Karpas-422 (cell line): ENCODE data around the gene MRPL42. TPM values are rescaled to one million over a fixed set of nuclear protein-coding genes. Genes with fewer than 3 reads are reported as not detected.

Experiments used
- DNase-seq: peaks from one replicate; pipeline ENCODE4 v3.0.0-alpha.2; 2015
- H2AFZ ChIP-seq: fragments of 200-600 bp; sonication (generic); 2 replicates; pipeline ENCODE4 v1.6.1; 2014; ENCODE audit warnings: antibody characterized with exemption, low read length, mixed read lengths
- H3K27ac ChIP-seq: fragments of 200-600 bp; sonication (generic); 2 replicates; pipeline ENCODE4 v1.5.1; 2014; ENCODE audit warnings: mild to moderate bottlenecking, low read length, moderate library complexity
- H3K27me3 ChIP-seq: fragments of 200-600 bp; sonication (generic); 2 replicates; pipeline ENCODE4 v1.6.1; 2014; ENCODE audit warnings: low read length, mixed read lengths
- H3K36me3 ChIP-seq: fragments of 200-600 bp; sonication (generic); 2 replicates; pipeline ENCODE4 v1.6.1; 2014; ENCODE audit warnings: low read length, mixed read lengths; ENCODE audit not compliant: insufficient read depth
- H3K4me1 ChIP-seq: fragments of 200-600 bp; sonication (generic); 2 replicates; pipeline ENCODE4 v1.6.1; 2014; ENCODE audit warnings: mild to moderate bottlenecking, low read length, mixed read lengths
- H3K4me2 ChIP-seq: fragments of 200-600 bp; sonication (generic); 2 replicates; pipeline ENCODE4 v1.6.1; 2014; ENCODE audit warnings: low read length, low read depth, mild to moderate bottlenecking; ENCODE audit not compliant: poor library complexity, severe bottlenecking
- H3K4me3 ChIP-seq: fragments of 200-600 bp; sonication (generic); 2 replicates; pipeline ENCODE4 v1.5.1; 2014; ENCODE audit warnings: mild to moderate bottlenecking, antibody characterized with exemption, low read length, mixed read lengths
- H3K79me2 ChIP-seq: fragments of 200-600 bp; sonication (generic); 2 replicates; pipeline ENCODE4 v1.6.1; 2014; ENCODE audit warnings: mild to moderate bottlenecking, low read length, mixed read lengths
- H3K9ac ChIP-seq: fragments of 200-600 bp; sonication (generic); 2 replicates; pipeline ENCODE4 v1.6.0; 2014; ENCODE audit warnings: low read length
- H3K9me2 ChIP-seq: fragments of 200-600 bp; sonication (generic), shearing (Covaris generic); replicated peaks from 2 replicates; pipeline ENCODE4 v1.6.0; 2014; ENCODE audit warnings: mild to moderate bottlenecking, low read length, moderate library complexity; ENCODE audit not compliant: insufficient read depth
- H3K9me3 ChIP-seq: fragments of 300-700, 200-600 bp; sonication (generic); 2 replicates; pipeline ENCODE4 v1.6.1; 2014; ENCODE audit warnings: low read length, mixed read lengths
- H4K20me1 ChIP-seq: fragments of 200-600 bp; sonication (generic); 2 replicates; pipeline ENCODE4 v1.6.1; 2014; ENCODE audit warnings: mild to moderate bottlenecking, antibody characterized with exemption, low read length, low read depth; ENCODE audit not compliant: insufficient read depth
- total RNA-seq: library from RNA; depleted of rRNA; stranded (reverse); fragments of >200 nt; shearing (Covaris generic); gene quantifications from 2 replicates; pipeline ENCODE4 v1.2.3, GENCODE V29; 2014; ENCODE audit warnings: low replicate concordance

The MRPL42 gene
- total RNA-seq, 1 experiment from 2014 or later = 131 TPM

DNA sequence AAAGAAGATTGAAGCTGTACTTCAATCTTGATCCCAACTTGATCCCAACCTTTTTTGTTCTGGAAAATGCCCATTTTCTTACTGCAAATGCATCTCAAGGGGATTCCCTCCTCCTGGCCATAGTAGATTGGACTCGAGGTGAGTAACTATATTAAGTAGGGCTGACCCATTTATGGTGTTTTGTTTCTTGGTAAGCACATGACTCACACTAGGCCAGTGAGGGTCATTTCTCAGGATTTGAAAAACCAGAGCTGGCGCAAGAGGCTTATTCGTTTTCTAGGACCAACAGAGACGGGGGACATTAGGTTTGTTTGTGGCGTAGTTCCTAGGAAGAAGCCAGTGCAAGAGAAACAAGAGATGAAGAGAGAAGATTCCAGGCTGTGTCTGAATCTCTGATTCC lies 51.4 kb downstream of the MRPL42 start:
- Histone ChIP-seq H3K4me3 (no peak overlapping the region), H3K9ac (no peak overlapping the region)

DNA sequence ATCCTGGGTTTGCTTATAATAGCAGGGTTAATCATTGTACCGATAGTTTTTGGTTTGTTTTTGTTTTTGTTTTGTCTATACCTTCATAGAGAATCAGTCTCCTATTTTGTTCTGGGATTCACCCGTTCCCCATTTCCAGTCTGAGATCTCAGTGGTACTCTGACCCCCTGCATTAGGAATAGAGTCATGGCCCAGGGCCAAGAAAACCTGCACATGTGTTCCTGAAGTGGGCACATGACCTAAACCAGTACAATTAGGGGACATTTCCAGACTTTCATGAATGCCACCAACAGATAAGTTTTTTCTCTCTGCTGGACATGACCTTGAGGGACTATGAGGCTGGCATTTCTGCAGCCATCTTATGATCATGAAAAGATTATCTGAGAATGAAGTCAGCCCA lies 52.5 kb downstream of the MRPL42 start:
- Histone ChIP-seq H3K79me2 (no peaks in the 10 kb centered on the region), H4K20me1 (no peaks in the 10 kb centered on the region), H3K4me3 (no peak overlapping the region), H3K36me3 (no peaks in the 10 kb centered on the region), H3K9ac (no peak overlapping the region), H3K27me3 (no peaks in the 10 kb centered on the region), H3K9me3 (no peaks in the 10 kb centered on the region), H3K27ac (no peak overlapping the region), H3K4me2 (no peak overlapping the region), H2AFZ (no peak overlapping the region), H3K4me1 (no peaks in the 10 kb centered on the region), H3K9me2 (no peaks in the 10 kb centered on the region)
- DNase-seq = no peak

More for the DNA sequence above, 51.4 kb downstream of the MRPL42 start:
- Histone ChIP-seq H3K27ac (no peak overlapping the region), H3K9me3 (no peaks in the 10 kb centered on the region), H3K4me2 (no peak overlapping the region), H3K27me3 (no peaks in the 10 kb centered on the region), H2AFZ (no peak overlapping the region), H3K79me2 (no peaks in the 10 kb centered on the region), H3K36me3 (no peaks in the 10 kb centered on the region), H4K20me1 (no peaks in the 10 kb centered on the region), H3K4me1 (no peaks in the 10 kb centered on the region), H3K9me2 (no peaks in the 10 kb centered on the region)
- no peak for DNase-seq

DNA sequence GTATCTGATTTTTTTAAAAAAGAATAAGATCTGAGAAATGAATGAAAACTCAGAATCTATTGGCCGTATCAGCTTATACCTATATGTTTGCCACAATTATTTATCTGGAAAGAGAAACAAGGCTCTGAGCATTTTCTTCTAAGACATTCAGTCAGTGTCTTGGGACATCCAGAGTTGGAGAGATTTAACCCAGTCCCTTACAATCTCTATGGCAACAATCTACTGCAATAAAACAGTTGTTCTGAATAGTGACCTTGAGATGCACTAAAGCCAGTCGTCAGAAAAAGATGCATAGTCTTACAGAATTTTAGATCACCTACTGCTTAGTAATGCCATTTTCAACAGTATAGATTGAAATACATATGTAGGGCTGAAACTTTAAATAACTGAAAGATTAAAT lies 53.1 kb downstream of the MRPL42 start:
- no peaks in the 10 kb centered on the region for H4K20me1 ChIP-seq
- no peaks in the 10 kb centered on the region for H3K79me2 ChIP-seq
- no peaks in the 10 kb centered on the region for H3K4me1 ChIP-seq
- no peak overlapping the region for H3K9ac ChIP-seq
- no peak overlapping the region for H2AFZ ChIP-seq
- H3K9me3 ChIP-seq = no peaks in the 10 kb centered on the region
- H3K27ac ChIP-seq = no peak overlapping the region
- no peak for DNase-seq
- H3K27me3 ChIP-seq = no peaks in the 10 kb centered on the region
- no peaks in the 10 kb centered on the region for H3K9me2 ChIP-seq
- no peak overlapping the region for H3K4me2 ChIP-seq
- no peaks in the 10 kb centered on the region for H3K36me3 ChIP-seq
- H3K4me3 ChIP-seq = no peak overlapping the region

DNA sequence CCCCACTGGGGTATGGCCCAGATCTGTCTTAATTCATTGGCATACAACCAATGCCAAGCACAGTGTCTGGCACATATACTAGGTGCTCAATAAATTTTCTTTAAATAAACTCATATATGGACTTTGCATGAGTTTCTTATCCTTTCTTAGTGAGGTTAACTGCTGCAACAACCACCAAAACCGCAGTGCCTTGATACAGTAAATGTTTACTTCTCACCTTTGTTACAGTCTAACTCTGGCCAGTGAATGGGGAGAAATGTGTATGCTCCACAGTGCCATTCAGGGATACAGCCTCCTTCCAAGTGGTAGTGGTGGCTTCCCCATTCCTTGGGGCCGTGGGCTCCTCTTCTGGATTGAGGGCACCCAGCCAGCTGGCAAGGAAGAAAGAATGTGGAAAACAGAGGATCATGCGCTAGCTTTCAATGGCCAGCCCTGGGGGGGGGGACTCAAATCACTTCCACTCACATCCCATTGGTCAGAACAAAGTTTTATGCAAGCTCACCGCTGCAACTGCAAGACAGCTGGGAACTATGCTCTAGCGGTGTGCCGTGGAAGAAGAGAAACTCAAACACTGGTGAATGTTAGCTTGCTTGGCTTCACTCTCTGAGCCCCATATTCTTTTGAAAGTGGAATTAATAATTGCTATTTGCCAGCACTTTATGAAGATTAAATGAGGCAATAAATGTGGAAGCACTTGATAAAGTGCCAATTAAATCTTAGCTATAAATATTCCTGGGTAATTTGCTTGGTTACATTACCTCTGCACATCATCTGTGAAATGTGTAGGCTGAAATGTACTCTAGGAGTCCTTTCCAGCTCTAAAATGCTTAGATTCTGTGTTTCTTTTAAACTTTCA lies 54.1 kb downstream of the MRPL42 start:
- Histone ChIP-seq H4K20me1 (no peaks in the 10 kb centered on the region), H3K27ac (no peak overlapping the region), H2AFZ (no peak overlapping the region), H3K27me3 (no peaks in the 10 kb centered on the region), H3K4me3 (no peak overlapping the region), H3K9me2 (no peaks in the 10 kb centered on the region), H3K9me3 (no peaks in the 10 kb centered on the region), H3K36me3 (no peaks in the 10 kb centered on the region), H3K4me2 (no peak overlapping the region), H3K9ac (no peak overlapping the region), H3K79me2 (no peaks in the 10 kb centered on the region), H3K4me1 (no peaks in the 10 kb centered on the region)
- DNase-seq = no peak

DNA sequence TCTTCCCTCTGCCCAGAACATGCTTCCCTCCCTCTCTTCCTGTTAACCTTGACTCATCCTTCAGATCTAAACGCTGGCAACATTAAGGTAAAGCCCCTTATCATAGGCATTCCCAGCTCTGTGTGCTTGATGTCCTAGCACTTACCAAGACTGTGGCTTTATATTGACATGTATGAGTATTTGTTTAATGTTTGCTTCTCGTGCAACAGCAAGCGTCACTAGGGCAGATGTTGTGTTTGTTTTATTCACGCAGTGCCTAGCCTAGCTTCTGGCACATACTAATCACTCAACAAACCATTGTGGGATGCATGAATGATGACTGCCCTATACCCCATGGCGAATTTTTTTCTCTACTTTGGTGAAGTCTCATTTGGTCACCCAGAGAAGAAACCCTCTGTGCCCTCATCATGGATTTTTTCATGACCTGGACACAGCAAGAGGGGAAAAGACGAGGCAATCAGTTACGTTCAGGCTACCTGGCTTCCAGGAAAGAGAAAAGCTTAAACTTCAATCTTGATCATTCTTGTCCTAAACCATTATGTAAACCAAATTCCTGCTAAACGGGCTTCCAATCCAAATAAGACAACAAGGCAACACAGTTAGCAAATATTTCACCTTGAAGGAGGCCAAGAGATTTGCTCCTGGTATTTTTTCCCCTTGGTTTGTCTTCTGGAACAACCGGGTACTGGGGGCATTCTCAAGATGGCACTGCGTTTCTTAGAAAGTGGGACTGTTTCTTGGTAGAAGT lies 57.2 kb downstream of the MRPL42 start:
- DNase-seq = no peak
- no peaks in the 10 kb centered on the region for H3K9me3 ChIP-seq
- H3K4me1 ChIP-seq = no peaks in the 10 kb centered on the region
- no peak overlapping the region for H3K4me2 ChIP-seq
- no peaks in the 10 kb centered on the region for H3K79me2 ChIP-seq
- H3K36me3 ChIP-seq = no peaks in the 10 kb centered on the region
- no peaks in the 10 kb centered on the region for H4K20me1 ChIP-seq
- H3K27me3 ChIP-seq = no peaks in the 10 kb centered on the region
- H3K9me2 ChIP-seq = no peaks in the 10 kb centered on the region
- no peak overlapping the region for H3K27ac ChIP-seq
- H2AFZ ChIP-seq = no peak overlapping the region
- H3K4me3 ChIP-seq = no peak overlapping the region
- no peak overlapping the region for H3K9ac ChIP-seq

DNA sequence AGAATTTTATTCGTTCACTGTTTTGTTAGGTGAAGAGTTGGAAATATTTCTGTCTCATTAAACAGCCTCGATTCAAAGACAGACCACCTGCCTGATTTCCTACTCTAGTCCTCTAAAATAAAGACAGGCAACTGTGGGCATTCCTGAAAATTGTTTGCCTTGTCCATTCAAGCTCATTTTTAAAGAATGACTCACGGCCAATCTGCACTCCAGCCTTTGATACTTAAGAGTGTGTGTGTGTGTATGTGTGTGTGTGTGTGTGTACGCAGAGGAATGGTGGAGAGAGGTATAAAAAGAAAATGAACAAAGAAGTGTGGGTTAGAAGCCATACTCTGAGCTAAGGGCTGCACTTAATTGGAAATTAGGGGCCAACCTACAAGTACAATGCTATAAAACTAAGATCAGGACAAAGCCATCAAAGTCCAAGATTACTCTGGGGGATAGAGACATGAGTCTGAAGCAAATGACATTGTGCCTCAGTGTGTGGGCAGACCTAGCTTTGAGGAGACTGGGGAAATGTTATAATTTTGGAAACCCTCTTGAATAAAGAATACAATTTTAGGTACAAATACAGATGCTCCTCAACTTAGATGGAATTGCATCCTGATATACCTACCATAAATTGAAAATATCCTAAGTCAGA lies 59.6 kb downstream of the MRPL42 start:
- no peak for DNase-seq
- Histone ChIP-seq H3K4me2 (no peak overlapping the region), H4K20me1 (no peaks in the 10 kb centered on the region), H3K79me2 (no peaks in the 10 kb centered on the region), H3K9me2 (no peaks in the 10 kb centered on the region), H3K9me3 (no peaks in the 10 kb centered on the region), H2AFZ (no peak overlapping the region), H3K36me3 (no peaks in the 10 kb centered on the region), H3K27me3 (no peaks in the 10 kb centered on the region), H3K27ac (no peak overlapping the region), H3K9ac (no peak overlapping the region), H3K4me1 (no peaks in the 10 kb centered on the region), H3K4me3 (no peak overlapping the region)

DNA sequence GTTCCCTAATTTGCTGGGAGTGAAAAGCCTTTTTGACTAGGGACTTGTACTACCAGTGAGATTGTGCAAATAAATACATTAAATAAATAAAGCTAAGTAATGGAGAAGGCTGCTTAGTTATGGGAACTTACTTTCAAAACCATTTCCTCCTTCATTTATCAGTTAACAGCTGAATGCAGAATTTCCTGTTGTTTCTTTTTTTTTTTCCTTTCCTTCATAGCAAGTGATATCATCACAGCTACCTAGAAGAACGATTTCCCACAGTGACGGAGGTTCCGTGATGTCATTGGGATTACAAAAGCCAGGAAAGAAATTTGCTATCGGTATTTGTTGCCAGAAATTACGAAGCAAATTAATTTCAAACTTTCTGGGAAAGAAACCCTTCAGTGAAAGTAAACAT lies 63.0 kb downstream of the MRPL42 start:
- H3K9me3 ChIP-seq = no peaks in the 10 kb centered on the region
- no peaks in the 10 kb centered on the region for H3K4me1 ChIP-seq
- H4K20me1 ChIP-seq = no peaks in the 10 kb centered on the region
- no peak overlapping the region for H3K4me3 ChIP-seq
- no peaks in the 10 kb centered on the region for H3K36me3 ChIP-seq
- no peak overlapping the region for H3K27ac ChIP-seq
- no peak overlapping the region for H3K9ac ChIP-seq
- H3K79me2 ChIP-seq = no peaks in the 10 kb centered on the region
- no peak for DNase-seq
- no peaks in the 10 kb centered on the region for H3K9me2 ChIP-seq
- H3K4me2 ChIP-seq = no peak overlapping the region
- no peaks in the 10 kb centered on the region for H3K27me3 ChIP-seq
- H2AFZ ChIP-seq = no peak overlapping the region

DNA sequence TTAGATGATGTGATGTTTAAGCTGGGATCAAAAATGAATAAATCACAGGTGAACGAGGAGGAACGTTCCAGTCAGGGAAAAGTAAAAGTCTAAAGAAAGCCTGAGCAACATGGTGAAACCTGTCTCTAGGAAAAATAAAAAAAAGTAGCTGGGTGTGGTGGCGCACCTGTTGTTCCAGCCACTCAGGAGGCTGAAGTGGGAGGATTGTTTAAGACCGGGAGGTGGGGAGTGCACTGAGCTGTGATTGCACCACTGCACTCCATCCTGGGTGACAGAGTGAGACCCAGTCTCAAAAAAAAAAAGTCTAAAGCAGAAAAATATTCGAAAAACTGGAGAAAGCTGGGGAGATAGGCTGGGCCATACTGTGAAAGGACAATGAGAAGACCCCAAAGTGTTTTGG lies 66.0 kb downstream of the MRPL42 start:
- Histone ChIP-seq H2AFZ (no peak overlapping the region), H3K4me3 (no peak overlapping the region), H4K20me1 (no peaks in the 10 kb centered on the region), H3K9me2 (no peaks in the 10 kb centered on the region), H3K4me2 (no peak overlapping the region), H3K4me1 (peaks cover 11% of the 10 kb centered on the region), H3K36me3 (no peaks in the 10 kb centered on the region), H3K9me3 (no peaks in the 10 kb centered on the region), H3K27ac (no peak overlapping the region), H3K9ac (no peak overlapping the region), H3K79me2 (no peaks in the 10 kb centered on the region), H3K27me3 (no peaks in the 10 kb centered on the region)
- no peak for DNase-seq
